Epithelial cell of proximal tubule (primary cell): ENCODE measurements around the gene SELENON. TPM values are rescaled to one million over a fixed set of nuclear protein-coding genes. Genes with fewer than 3 reads are reported as not detected.

ENCODE experiments used
- DNase-seq: peaks from one replicate; pipeline ENCODE4 v3.0.0-alpha.2; 2011; ENCODE audit warnings: low read depth
- H3K4me3 ChIP-seq: 2 replicates; pipeline ENCODE4 v1.5.1; 2011; ENCODE audit warnings: low read depth, mild to moderate bottlenecking, low read length
- CTCF ChIP-seq: conservative IDR thresholded peaks from 2 replicates; pipeline ENCODE4 v1.5.1; 2012; ENCODE audit warnings: low read depth, mild to moderate bottlenecking, low read length
- total RNA-seq: library from RNA; depleted of rRNA; stranded (reverse); fragments of >200 nt; gene quantifications from 2 replicates; pipeline ENCODE4 v1.2.3, GENCODE V29; 2015

The SELENON gene
- total RNA-seq, 1 donor from 2014 or later: 35.1 TPM

- peak; percentile 31 for DNase-seq
- no peak for TF ChIP-seq CTCF
- no peak overlapping the region for H3K4me3 ChIP-seq
Observed at GRCh38 chr1:25844536-25845337, 44.7 kb downstream of the SELENON start.

GRCh38 chr1:25845664-25846063 is 45.7 kb downstream of the SELENON start:
- no peak for TF ChIP-seq CTCF
- no peak overlapping the region for H3K4me3 ChIP-seq
- no peak for DNase-seq

- no peak overlapping the region for H3K4me3 ChIP-seq
Observed at GRCh38 chr1:25847929-25848328, 47.9 kb downstream of the SELENON start.

GRCh38 chr1:25848531-25848930 is 48.5 kb downstream of the SELENON start:
- H3K4me3 ChIP-seq: no peak overlapping the region
- no peak for DNase-seq
- TF ChIP-seq CTCF: no peak

More at GRCh38 chr1:25847929-25848328, 47.9 kb downstream of the SELENON start:
- DNase-seq: no peak
- TF ChIP-seq CTCF: no peak

GRCh38 chr1:25854554-25854953 is 54.6 kb downstream of the SELENON start:
- no peak for TF ChIP-seq CTCF
- H3K4me3 ChIP-seq: no peak overlapping the region
- no peak for DNase-seq

- DNase-seq: no peak
- TF ChIP-seq CTCF: no peak
- H3K4me3 ChIP-seq: no peak overlapping the region
Observed at GRCh38 chr1:25856856-25857255, 56.9 kb downstream of the SELENON start.

- TF ChIP-seq CTCF: no peak
- peak overlapping the region; percentile 74 for H3K4me3 ChIP-seq
- no peak for DNase-seq
Observed at GRCh38 chr1:25858494-25858893, 58.5 kb downstream of the SELENON start.
